Anterior cingulate cortex (tissue), 58 donors: ENCODE results near the gene EXOC6.
"Not testable (repeated sequence)": the region's sequence is repeated elsewhere in the genome, so short reads cannot be mapped to it uniquely, and the experiment has no call there.

Experiments used
- DNase-seq, 58 donors: peaks; one replicate each; lab custom pipeline; 2025; lab: John Stamatoyannopoulos, UW

Gene EXOC6

GRCh38 chr10:92868036-92868435 lies 19.7 kb downstream of the EXOC6 start:
- no peak for DNase-seq

GRCh38 chr10:92868557-92868956 lies 20.2 kb downstream of the EXOC6 start:
- DNase-seq = no peak

GRCh38 chr10:92873029-92873428 lies 24.7 kb downstream of the EXOC6 start:
- no peak for DNase-seq

GRCh38 chr10:92876509-92877036 lies 28.3 kb downstream of the EXOC6 start:
- no peak for DNase-seq

- peak in 4 of 58 donors; percentile 1 to 54 (median 32) for DNase-seq
Measured at GRCh38 chr10:92880233-92880861, 32.0 kb downstream of the EXOC6 start.

- no peak for DNase-seq
Measured at GRCh38 chr10:92880917-92881316, 32.6 kb downstream of the EXOC6 start.

- DNase-seq = no peak
Measured at GRCh38 chr10:92886334-92886961, 38.1 kb downstream of the EXOC6 start.

GRCh38 chr10:92890471-92890870 lies 42.2 kb downstream of the EXOC6 start:
- no peak for DNase-seq

- peak in 1 of 58 donors; percentile 30 for DNase-seq
Measured at GRCh38 chr10:92891885-92892690, 43.8 kb downstream of the EXOC6 start.

- no peak for DNase-seq
Measured at GRCh38 chr10:92892691-92893054, 44.4 kb downstream of the EXOC6 start.

GRCh38 chr10:92894081-92894655 lies 45.8 kb downstream of the EXOC6 start:
- DNase-seq = no peak

- no peak for DNase-seq
Measured at GRCh38 chr10:92897916-92898315, 49.6 kb downstream of the EXOC6 start.

GRCh38 chr10:92901819-92902251 lies 53.5 kb downstream of the EXOC6 start:
- DNase-seq = no peak

- no peak for DNase-seq
Measured at GRCh38 chr10:92903633-92904032, 55.3 kb downstream of the EXOC6 start.

GRCh38 chr10:92907280-92907679 lies 59.0 kb downstream of the EXOC6 start:
- no peak for DNase-seq

GRCh38 chr10:92912631-92913030 lies 64.3 kb downstream of the EXOC6 start:
- not testable (repeated sequence) for DNase-seq

- no peak for DNase-seq
Measured at GRCh38 chr10:92913973-92914372, 65.7 kb downstream of the EXOC6 start.

GRCh38 chr10:92914478-92915325 lies 66.4 kb downstream of the EXOC6 start:
- DNase-seq = peak in 10 of 58 donors; percentile 1 to 31 (median 10)

- DNase-seq = no peak
Measured at GRCh38 chr10:92915892-92916291, 67.6 kb downstream of the EXOC6 start.

- no peak for DNase-seq
Measured at GRCh38 chr10:92916433-92916832, 68.1 kb downstream of the EXOC6 start.
